HG02885 (cell line): ENCODE measurements around the gene CLCN1.
"Not testable (repeated sequence)": the region's sequence is repeated elsewhere in the genome, so short reads cannot be mapped to it uniquely, and the experiment has no call there.

ENCODE experiments used
- ATAC-seq: cut with Tn5 transposase; IDR thresholded peaks from one replicate; pipeline ENCODE4 v1.9.1; 2021; ENCODE audit warnings: mild to moderate bottlenecking; ENCODE audit not compliant: unreplicated experiment, poor library complexity

Gene CLCN1

GRCh38 chr7:143382791-143383641 is 67.1 kb downstream of the CLCN1 start:
- ATAC-seq: no peak

GRCh38 chr7:143383642-143383957 is 67.7 kb downstream of the CLCN1 start:
- ATAC-seq: no peak

DNA sequence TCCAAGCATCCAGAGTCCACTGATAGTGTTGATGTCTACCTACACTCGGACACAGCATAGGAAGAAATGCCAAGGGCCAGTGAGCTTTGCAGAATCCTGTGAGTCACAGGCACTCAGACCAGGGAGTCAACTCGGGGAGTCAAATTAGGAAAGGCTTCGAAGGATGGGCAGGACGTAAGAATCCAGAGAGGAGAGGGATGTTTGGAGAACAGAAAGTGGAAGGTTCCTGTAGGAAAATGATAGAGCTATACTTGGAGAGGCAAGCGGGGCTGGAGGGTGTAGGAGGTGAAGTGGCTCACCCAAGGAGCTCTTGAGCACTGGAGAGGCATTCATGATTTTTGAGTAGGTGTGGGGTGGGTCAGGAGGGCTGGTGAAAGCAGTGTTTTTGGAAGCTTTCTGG is 68.2 kb downstream of the CLCN1 start:
- no peak for ATAC-seq

- ATAC-seq: no peak
These were observed 69.0 kb downstream of the CLCN1 start for GRCh38 chr7:143384661-143385631.

GRCh38 chr7:143385891-143386781 is 70.2 kb downstream of the CLCN1 start:
- peak; percentile 30 for ATAC-seq

DNA sequence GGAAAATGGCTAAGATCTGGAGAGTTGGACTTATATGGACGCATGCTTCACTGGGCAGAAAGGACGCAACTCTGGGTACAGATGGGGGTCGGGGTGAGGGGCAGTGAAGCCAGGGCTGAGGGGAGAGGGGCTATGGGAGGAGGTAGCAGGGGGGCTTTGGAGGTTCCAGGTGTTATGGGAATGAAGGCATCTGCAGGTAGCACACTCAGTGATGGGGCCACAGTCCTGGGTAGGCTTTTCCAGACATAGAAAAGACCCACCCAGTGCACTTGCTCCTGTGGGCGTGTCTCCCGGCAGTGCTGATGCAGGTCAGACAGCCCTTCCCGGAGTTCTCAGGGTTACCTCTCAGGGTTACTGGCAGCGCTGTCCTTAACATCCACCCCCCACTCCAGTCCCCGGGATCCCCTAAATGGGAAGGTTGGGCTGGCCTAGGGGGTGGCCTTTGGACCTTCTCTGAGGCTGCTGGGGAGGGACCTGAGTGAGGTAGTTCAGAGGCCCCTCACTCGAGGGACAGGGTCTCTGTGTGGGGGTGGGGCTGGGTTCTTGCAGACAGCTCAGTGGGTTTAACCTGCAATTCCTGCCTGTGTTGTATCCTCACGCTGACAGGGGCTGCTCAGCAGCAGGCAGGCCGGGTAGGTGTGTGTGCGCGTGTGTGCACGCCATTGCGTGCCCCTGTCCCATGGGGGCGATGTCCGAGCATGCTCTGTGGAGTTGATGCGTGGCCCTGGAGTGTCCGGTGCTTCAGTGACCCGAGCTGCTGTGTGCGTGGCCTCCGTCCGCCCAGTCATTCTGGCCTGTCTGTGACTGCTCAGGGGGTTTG is 71.5 kb downstream of the CLCN1 start:
- ATAC-seq: no peak

DNA sequence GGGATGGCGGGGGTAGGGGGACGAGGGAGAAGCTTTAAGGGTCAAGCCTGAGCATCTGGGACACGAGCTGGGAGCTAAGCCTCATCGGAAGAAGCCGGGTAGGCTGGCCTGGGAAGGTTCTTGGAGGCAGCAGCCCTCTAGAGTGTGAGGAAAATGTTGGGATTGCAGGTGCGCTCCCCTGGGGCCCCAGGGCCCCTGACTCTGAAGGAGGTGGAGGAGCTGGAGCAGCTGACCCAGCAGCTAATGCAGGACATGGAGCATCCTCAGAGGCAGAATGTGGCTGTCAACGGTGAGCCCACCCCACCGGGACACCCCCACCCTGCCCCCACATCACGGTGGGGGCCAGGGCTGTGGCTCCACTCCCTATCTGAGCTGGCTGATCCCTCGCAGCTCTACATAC is 72.1 kb downstream of the CLCN1 start:
- no peak for ATAC-seq

DNA sequence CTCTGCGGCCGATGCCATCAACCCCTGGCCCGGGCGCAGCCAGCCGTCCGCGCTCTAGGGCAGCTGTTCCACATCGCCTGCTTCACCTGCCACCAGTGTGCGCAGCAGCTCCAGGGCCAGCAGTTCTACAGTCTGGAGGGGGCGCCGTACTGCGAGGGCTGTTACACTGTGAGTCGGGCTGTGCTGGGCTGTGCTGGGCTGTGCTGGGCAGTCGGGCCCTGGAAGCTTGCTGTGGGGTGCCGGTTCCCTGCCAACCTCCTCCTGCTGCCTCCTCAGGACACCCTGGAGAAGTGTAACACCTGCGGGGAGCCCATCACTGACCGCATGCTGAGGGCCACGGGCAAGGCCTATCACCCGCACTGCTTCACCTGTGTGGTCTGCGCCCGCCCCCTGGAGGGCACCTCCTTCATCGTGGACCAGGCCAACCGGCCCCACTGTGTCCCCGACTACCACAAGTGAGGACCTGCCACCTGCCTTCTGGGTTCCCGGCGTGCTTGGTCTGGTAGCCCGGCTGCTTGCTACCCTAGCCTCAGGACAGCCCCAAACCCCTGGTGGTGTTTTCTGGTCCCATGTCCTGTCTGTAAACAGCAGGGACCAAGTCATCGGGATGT is 72.7 kb downstream of the CLCN1 start:
- ATAC-seq: no peak

- ATAC-seq: no peak
These were observed 73.6 kb downstream of the CLCN1 start for GRCh38 chr7:143389316-143390103.

- ATAC-seq: no peak
These were observed 74.3 kb downstream of the CLCN1 start for GRCh38 chr7:143390104-143390772.

GRCh38 chr7:143390773-143391317 is 74.9 kb downstream of the CLCN1 start:
- ATAC-seq: no peak

- no peak for ATAC-seq
These were observed 75.8 kb downstream of the CLCN1 start for GRCh38 chr7:143391462-143392404.

DNA sequence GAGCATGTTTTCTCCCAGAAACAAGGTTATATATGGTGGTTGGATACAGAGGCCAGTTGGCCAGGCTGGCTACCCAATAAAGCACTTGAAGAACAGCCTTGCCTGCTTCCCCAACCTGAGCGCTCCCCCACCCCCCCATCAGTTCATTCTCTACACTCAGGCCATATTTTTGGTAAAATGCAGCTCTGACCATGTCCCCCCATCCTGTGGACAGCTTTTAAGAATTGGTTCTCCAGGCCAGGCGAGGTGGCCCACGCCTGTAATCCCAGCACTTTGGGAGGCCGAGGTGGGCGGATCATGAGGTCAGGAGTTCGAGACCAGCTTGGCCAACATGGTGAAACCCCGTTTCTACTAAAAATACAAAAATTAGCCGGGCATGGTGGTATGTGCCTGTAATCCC is 76.5 kb downstream of the CLCN1 start:
- ATAC-seq: not testable (repeated sequence)

- no peak for ATAC-seq
These were observed 77.0 kb downstream of the CLCN1 start for GRCh38 chr7:143392875-143393266.

DNA sequence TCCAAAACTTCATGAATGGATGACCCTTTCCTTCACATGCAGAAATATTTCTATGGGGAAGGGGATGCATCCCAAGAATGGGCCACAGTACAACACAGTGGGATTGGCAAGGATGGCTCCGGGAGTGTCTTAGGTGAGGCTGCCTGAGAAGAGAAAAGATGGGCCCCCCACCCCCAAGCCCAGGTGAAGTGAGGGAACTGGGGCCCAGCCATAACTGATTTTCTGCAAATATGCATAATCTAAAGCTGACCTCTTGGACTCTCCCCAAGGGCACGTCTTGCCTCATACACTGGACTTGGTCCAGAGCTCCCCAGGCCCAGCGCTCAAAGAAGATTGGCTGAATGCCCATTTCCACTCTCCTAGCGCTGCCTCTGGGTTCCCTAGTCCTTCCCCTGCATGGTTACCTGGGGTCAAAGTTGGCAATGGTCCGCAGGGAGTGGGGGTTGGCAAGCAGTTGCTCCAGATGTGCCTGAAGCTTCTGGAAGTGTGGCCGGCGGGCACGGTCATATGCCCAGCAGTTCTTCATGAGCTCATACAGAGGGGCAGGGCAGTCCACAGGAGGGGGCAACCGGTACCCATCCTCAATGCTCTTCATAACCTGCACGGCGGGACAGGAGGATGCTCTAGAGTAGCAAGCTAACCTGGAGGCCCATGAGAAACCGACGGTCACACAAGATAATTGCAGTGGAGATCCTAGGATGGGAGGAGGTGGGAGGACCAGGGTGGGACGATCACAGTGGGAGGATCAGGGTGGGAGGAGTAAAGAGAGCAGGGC is 77.5 kb downstream of the CLCN1 start:
- ATAC-seq: no peak

GRCh38 chr7:143394068-143394467 is 78.2 kb downstream of the CLCN1 start:
- no peak for ATAC-seq
